WTC11 (cell line): ENCODE measurements around the gene CCDC60. TPM values are rescaled to one million over a fixed set of nuclear protein-coding genes. Genes with fewer than 3 reads are reported as not detected.

Experiments used
- ATAC-seq: fragments of 200-7000 bp; cut with Tn5 transposase; 2 replicates; pipeline ENCODE4 v1.10.0; 2021; ENCODE audit warnings: mild to moderate bottlenecking, moderate library complexity
- CTCF ChIA-PET: fragments of 300-600 bp; sonication (Branson Sonifier 250); formaldehyde crosslinking; loops from one replicate; lab custom pipeline; 2021; ENCODE audit warnings: antibody characterized with exemption; lab: Charles Lee
- POLR2A ChIA-PET: fragments of 350-600 bp; sonication (Branson Sonifier 250); formaldehyde crosslinking; loops from one replicate; lab custom pipeline; 2021; ENCODE audit warnings: antibody characterized with exemption; lab: Charles Lee
- DNase-seq: peaks from one replicate; pipeline ENCODE4 v3.0.0; 2021; ENCODE audit warnings: low spot score
- H3K27ac Mint-ChIP-seq: 2 replicates; pipeline ENCODE4 v1.8.0; 2021; ENCODE audit warnings: mixed read lengths
- H3K27me3 Mint-ChIP-seq: 2 replicates; pipeline ENCODE4 v1.8.0; 2021; ENCODE audit warnings: low read depth, mild to moderate bottlenecking, moderate library complexity, mixed read lengths
- H3K36me3 Mint-ChIP-seq: 2 replicates; pipeline ENCODE4 v1.8.0; 2021; ENCODE audit warnings: mixed read lengths
- H3K4me1 Mint-ChIP-seq: 2 replicates; pipeline ENCODE4 v1.8.0; 2022; ENCODE audit warnings: mixed read lengths
- H3K4me3 Mint-ChIP-seq: 2 replicates; pipeline ENCODE4 v1.8.0; 2021; ENCODE audit warnings: mild to moderate bottlenecking, moderate library complexity, mixed read lengths
- H3K9me3 Mint-ChIP-seq: 2 replicates; pipeline ENCODE4 v1.8.0; 2021; ENCODE audit warnings: mixed read lengths
- EMX1 ChIP-seq: fragments of 250-450 bp; sonication (Bioruptor Pico); IDR thresholded peaks from 2 replicates; pipeline ENCODE4 v1.8.0; 2021; ENCODE audit warnings: mild to moderate bottlenecking
- FOXK1 ChIP-seq: sonication (generic); formaldehyde crosslinking; IDR thresholded peaks from 2 replicates; pipeline ENCODE4 v1.8.0; 2022; ENCODE audit warnings: mild to moderate bottlenecking, moderate library complexity, missing genetic modification reagents
- FOXP1 ChIP-seq: sonication (generic); formaldehyde crosslinking; IDR thresholded peaks from 2 replicates; pipeline ENCODE4 v1.8.0; 2022; ENCODE audit warnings: missing genetic modification reagents, mild to moderate bottlenecking, moderate library complexity, borderline replicate concordance
- GRHL2 ChIP-seq: fragments of 250-450 bp; sonication (Bioruptor Pico); IDR thresholded peaks from 2 replicates; pipeline ENCODE4 v1.8.0; 2022; ENCODE audit warnings: mild to moderate bottlenecking, moderate library complexity; ENCODE audit not compliant: insufficient replicate concordance, severe bottlenecking
- JUN ChIP-seq: sonication (generic); formaldehyde crosslinking; IDR thresholded peaks from 2 replicates; pipeline ENCODE4 v1.8.0; 2023; ENCODE audit warnings: mild to moderate bottlenecking, missing genetic modification reagents
- OVOL2 ChIP-seq: fragments of 250-450 bp; sonication (Bioruptor Pico); IDR thresholded peaks from 2 replicates; pipeline ENCODE4 v1.9.0; 2021; ENCODE audit warnings: mild to moderate bottlenecking, borderline replicate concordance
- PRRX2 ChIP-seq: fragments of 250-450 bp; sonication (Bioruptor Pico); IDR thresholded peaks from 2 replicates; pipeline ENCODE4 v1.8.0; 2021; ENCODE audit warnings: mild to moderate bottlenecking
- ZNF317 ChIP-seq: sonication (generic); formaldehyde crosslinking; IDR thresholded peaks from 2 replicates; pipeline ENCODE4 v1.8.1; 2023; ENCODE audit warnings: low read depth, mild to moderate bottlenecking, moderate library complexity, missing genetic modification reagents, borderline replicate concordance
- ZNF416 ChIP-seq: fragments of 250-450 bp; sonication (Bioruptor Pico); IDR thresholded peaks from 2 replicates; pipeline ENCODE4 v1.9.0; 2021; ENCODE audit warnings: mild to moderate bottlenecking, inconsistent platforms
- total RNA-seq: library from RNA; stranded (reverse); gene quantifications from 3 replicates; pipeline ENCODE4 v1.2.3, GENCODE V29; 2021
- TF ChIP-seq, protein P1 (sequence below): sonication (generic); formaldehyde crosslinking; IDR thresholded peaks from 2 replicates; pipeline ENCODE4 v1.8.0; 2023; ENCODE audit warnings: missing genetic modification reagents, mild to moderate bottlenecking, borderline replicate concordance
- TF ChIP-seq, protein P2 (sequence below): sonication (generic); formaldehyde crosslinking; IDR thresholded peaks from 2 replicates; pipeline ENCODE4 v1.8.1; 2022; ENCODE audit warnings: low read depth, missing genetic modification reagents, borderline replicate concordance
- TF ChIP-seq, protein P3 (sequence below): fragments of 250-450 bp; sonication (Bioruptor Pico); IDR thresholded peaks from 2 replicates; pipeline ENCODE4 v1.9.0; 2021; ENCODE audit warnings: mild to moderate bottlenecking
- TF ChIP-seq, protein P4 (sequence below): sonication (generic); formaldehyde crosslinking; IDR thresholded peaks from 2 replicates; pipeline ENCODE4 v1.8.1; 2022; ENCODE audit warnings: low read depth, mild to moderate bottlenecking, moderate library complexity, missing genetic modification reagents, borderline replicate concordance
- TF ChIP-seq, protein P5 (sequence below): sonication (generic); formaldehyde crosslinking; IDR thresholded peaks from 2 replicates; pipeline ENCODE4 v1.8.1; 2022; ENCODE audit warnings: mild to moderate bottlenecking, missing genetic modification reagents, moderate library complexity, borderline replicate concordance
- TF ChIP-seq, protein P6 (sequence below): sonication (generic); formaldehyde crosslinking; IDR thresholded peaks from 2 replicates; pipeline ENCODE4 v1.8.1; 2023; ENCODE audit warnings: mild to moderate bottlenecking, missing genetic modification reagents
- TF ChIP-seq, protein P7 (sequence below): sonication (generic); formaldehyde crosslinking; IDR thresholded peaks from 2 replicates; pipeline ENCODE4 v1.8.1; 2022; ENCODE audit warnings: mild to moderate bottlenecking, moderate library complexity, missing genetic modification reagents

Gene CCDC60
- total RNA-seq, 1 experiment from 2014 or later = 1.1 TPM

DNA sequence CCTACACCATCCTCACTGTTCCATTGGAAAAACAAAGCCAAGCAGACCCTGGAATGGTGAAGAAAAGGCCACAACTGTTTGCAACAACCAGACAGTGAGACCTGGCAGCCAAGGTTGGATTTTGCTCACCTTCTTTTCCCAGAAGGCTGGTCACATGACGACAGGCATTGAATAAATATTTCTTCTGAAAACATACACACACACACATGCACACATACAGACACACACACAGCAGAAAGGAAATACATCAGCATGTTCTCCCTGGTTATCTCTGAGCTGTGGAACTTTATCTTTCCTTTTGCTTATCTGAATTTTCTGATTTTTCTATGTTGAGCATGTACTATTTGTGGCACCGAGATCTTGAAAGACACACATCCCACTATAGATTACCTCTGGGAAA, 38.0 kb upstream of the CCDC60 start:
- Mint-ChIP-seq H3K4me3 (no peak overlapping the region), H3K36me3 (no peaks in the 10 kb centered on the region), H3K4me1 (no peaks in the 10 kb centered on the region), H3K27me3 (no peaks in the 10 kb centered on the region), H3K9me3 (no peaks in the 10 kb centered on the region), H3K27ac (no peak overlapping the region)
- POLR2A ChIA-PET = interaction anchor here (0.6 to 1.2 kb wide), 2 partner anchors 118 to 313 kb away, joined by 3 read pairs; partner anchors contain the start of gene HSPB8
- TF ChIP-seq PRRX2 (CRISPR knock-in tag) (no peak), JUN (CRISPR knock-in tag) (no peak), ZNF317 (no peak), GRHL2 (CRISPR knock-in tag) (no peak), FOXP1 (CRISPR knock-in tag) (no peak), FOXK1 (CRISPR knock-in tag) (no peak), ZNF416 (CRISPR knock-in tag) (no peak), OVOL2 (CRISPR knock-in tag) (no peak), EMX1 (CRISPR knock-in tag) (no peak)
- TF ChIP-seq, protein P1, sequence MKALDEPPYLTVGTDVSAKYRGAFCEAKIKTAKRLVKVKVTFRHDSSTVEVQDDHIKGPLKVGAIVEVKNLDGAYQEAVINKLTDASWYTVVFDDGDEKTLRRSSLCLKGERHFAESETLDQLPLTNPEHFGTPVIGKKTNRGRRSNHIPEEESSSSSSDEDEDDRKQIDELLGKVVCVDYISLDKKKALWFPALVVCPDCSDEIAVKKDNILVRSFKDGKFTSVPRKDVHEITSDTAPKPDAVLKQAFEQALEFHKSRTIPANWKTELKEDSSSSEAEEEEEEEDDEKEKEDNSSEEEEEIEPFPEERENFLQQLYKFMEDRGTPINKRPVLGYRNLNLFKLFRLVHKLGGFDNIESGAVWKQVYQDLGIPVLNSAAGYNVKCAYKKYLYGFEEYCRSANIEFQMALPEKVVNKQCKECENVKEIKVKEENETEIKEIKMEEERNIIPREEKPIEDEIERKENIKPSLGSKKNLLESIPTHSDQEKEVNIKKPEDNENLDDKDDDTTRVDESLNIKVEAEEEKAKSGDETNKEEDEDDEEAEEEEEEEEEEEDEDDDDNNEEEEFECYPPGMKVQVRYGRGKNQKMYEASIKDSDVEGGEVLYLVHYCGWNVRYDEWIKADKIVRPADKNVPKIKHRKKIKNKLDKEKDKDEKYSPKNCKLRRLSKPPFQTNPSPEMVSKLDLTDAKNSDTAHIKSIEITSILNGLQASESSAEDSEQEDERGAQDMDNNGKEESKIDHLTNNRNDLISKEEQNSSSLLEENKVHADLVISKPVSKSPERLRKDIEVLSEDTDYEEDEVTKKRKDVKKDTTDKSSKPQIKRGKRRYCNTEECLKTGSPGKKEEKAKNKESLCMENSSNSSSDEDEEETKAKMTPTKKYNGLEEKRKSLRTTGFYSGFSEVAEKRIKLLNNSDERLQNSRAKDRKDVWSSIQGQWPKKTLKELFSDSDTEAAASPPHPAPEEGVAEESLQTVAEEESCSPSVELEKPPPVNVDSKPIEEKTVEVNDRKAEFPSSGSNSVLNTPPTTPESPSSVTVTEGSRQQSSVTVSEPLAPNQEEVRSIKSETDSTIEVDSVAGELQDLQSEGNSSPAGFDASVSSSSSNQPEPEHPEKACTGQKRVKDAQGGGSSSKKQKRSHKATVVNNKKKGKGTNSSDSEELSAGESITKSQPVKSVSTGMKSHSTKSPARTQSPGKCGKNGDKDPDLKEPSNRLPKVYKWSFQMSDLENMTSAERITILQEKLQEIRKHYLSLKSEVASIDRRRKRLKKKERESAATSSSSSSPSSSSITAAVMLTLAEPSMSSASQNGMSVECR (CRISPR knock-in tag) = no peak
- TF ChIP-seq, protein P2, sequence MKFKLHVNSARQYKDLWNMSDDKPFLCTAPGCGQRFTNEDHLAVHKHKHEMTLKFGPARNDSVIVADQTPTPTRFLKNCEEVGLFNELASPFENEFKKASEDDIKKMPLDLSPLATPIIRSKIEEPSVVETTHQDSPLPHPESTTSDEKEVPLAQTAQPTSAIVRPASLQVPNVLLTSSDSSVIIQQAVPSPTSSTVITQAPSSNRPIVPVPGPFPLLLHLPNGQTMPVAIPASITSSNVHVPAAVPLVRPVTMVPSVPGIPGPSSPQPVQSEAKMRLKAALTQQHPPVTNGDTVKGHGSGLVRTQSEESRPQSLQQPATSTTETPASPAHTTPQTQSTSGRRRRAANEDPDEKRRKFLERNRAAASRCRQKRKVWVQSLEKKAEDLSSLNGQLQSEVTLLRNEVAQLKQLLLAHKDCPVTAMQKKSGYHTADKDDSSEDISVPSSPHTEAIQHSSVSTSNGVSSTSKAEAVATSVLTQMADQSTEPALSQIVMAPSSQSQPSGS (CRISPR knock-in tag) = no peak
- TF ChIP-seq, protein P3, sequence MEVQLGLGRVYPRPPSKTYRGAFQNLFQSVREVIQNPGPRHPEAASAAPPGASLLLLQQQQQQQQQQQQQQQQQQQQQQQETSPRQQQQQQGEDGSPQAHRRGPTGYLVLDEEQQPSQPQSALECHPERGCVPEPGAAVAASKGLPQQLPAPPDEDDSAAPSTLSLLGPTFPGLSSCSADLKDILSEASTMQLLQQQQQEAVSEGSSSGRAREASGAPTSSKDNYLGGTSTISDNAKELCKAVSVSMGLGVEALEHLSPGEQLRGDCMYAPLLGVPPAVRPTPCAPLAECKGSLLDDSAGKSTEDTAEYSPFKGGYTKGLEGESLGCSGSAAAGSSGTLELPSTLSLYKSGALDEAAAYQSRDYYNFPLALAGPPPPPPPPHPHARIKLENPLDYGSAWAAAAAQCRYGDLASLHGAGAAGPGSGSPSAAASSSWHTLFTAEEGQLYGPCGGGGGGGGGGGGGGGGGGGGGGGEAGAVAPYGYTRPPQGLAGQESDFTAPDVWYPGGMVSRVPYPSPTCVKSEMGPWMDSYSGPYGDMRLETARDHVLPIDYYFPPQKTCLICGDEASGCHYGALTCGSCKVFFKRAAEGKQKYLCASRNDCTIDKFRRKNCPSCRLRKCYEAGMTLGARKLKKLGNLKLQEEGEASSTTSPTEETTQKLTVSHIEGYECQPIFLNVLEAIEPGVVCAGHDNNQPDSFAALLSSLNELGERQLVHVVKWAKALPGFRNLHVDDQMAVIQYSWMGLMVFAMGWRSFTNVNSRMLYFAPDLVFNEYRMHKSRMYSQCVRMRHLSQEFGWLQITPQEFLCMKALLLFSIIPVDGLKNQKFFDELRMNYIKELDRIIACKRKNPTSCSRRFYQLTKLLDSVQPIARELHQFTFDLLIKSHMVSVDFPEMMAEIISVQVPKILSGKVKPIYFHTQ (CRISPR knock-in tag) = no peak
- TF ChIP-seq, protein P4, sequence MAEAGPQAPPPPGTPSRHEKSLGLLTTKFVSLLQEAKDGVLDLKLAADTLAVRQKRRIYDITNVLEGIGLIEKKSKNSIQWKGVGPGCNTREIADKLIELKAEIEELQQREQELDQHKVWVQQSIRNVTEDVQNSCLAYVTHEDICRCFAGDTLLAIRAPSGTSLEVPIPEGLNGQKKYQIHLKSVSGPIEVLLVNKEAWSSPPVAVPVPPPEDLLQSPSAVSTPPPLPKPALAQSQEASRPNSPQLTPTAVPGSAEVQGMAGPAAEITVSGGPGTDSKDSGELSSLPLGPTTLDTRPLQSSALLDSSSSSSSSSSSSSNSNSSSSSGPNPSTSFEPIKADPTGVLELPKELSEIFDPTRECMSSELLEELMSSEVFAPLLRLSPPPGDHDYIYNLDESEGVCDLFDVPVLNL = no peak
- TF ChIP-seq, protein P5, sequence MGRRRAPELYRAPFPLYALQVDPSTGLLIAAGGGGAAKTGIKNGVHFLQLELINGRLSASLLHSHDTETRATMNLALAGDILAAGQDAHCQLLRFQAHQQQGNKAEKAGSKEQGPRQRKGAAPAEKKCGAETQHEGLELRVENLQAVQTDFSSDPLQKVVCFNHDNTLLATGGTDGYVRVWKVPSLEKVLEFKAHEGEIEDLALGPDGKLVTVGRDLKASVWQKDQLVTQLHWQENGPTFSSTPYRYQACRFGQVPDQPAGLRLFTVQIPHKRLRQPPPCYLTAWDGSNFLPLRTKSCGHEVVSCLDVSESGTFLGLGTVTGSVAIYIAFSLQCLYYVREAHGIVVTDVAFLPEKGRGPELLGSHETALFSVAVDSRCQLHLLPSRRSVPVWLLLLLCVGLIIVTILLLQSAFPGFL (CRISPR knock-in tag) = no peak
- TF ChIP-seq, protein P6, sequence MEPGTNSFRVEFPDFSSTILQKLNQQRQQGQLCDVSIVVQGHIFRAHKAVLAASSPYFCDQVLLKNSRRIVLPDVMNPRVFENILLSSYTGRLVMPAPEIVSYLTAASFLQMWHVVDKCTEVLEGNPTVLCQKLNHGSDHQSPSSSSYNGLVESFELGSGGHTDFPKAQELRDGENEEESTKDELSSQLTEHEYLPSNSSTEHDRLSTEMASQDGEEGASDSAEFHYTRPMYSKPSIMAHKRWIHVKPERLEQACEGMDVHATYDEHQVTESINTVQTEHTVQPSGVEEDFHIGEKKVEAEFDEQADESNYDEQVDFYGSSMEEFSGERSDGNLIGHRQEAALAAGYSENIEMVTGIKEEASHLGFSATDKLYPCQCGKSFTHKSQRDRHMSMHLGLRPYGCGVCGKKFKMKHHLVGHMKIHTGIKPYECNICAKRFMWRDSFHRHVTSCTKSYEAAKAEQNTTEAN (CRISPR knock-in tag) = no peak
- TF ChIP-seq, protein P7, sequence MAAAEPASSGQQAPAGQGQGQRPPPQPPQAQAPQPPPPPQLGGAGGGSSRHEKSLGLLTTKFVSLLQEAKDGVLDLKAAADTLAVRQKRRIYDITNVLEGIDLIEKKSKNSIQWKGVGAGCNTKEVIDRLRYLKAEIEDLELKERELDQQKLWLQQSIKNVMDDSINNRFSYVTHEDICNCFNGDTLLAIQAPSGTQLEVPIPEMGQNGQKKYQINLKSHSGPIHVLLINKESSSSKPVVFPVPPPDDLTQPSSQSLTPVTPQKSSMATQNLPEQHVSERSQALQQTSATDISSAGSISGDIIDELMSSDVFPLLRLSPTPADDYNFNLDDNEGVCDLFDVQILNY (CRISPR knock-in tag) = no peak
- no peak for DNase-seq
- no peak for ATAC-seq
- CTCF ChIA-PET = no interaction called here
